GM18870 (cell line): ENCODE data around the gene PLVAP.
A peak's percentile ranks its signal among the peaks of the same experiment; 100 is the strongest.

Source experiments
- ATAC-seq: cut with Tn5 transposase; IDR thresholded peaks from one replicate; pipeline ENCODE4 v1.9.1; 2021; ENCODE audit warnings: moderate library complexity; ENCODE audit not compliant: unreplicated experiment

The PLVAP gene, protein sequence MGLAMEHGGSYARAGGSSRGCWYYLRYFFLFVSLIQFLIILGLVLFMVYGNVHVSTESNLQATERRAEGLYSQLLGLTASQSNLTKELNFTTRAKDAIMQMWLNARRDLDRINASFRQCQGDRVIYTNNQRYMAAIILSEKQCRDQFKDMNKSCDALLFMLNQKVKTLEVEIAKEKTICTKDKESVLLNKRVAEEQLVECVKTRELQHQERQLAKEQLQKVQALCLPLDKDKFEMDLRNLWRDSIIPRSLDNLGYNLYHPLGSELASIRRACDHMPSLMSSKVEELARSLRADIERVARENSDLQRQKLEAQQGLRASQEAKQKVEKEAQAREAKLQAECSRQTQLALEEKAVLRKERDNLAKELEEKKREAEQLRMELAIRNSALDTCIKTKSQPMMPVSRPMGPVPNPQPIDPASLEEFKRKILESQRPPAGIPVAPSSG

GRCh38 chr19:17376935-17377600 is at the start of gene PLVAP:
TSS of gene PLVAP (minus strand) at chr19:17377342. CDS start at chr19:17377288, 54 bp downstream.
- no peak for ATAC-seq

- no peak for ATAC-seq
Observed at GRCh38 chr19:17424743-17425365, 47.7 kb upstream of the PLVAP start.

GRCh38 chr19:17423429-17424208 is 46.5 kb upstream of the PLVAP start:
- no peak for ATAC-seq

DNA sequence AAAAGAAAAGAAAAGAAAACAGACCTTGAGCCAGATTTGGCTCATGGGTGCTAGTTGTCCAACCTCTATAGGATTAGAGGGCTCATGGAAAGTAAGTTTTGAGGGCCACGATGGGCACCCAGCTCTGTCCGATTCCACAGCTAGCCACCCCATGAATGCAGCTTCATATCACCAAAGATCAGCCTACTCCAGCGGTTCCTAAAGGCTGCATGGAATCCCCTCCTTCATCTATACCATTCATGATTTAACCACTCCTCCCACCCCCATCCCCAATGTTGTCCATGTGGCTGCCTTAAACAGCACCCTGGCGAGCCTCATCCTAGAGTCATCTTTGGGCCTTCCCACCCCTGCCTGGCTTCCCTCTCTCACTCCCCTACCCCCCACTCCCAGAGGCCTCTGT is 44.8 kb upstream of the PLVAP start:
- ATAC-seq, result no peak

GRCh38 chr19:17420475-17420924 is 43.4 kb upstream of the PLVAP start:
- ATAC-seq, result no peak

DNA sequence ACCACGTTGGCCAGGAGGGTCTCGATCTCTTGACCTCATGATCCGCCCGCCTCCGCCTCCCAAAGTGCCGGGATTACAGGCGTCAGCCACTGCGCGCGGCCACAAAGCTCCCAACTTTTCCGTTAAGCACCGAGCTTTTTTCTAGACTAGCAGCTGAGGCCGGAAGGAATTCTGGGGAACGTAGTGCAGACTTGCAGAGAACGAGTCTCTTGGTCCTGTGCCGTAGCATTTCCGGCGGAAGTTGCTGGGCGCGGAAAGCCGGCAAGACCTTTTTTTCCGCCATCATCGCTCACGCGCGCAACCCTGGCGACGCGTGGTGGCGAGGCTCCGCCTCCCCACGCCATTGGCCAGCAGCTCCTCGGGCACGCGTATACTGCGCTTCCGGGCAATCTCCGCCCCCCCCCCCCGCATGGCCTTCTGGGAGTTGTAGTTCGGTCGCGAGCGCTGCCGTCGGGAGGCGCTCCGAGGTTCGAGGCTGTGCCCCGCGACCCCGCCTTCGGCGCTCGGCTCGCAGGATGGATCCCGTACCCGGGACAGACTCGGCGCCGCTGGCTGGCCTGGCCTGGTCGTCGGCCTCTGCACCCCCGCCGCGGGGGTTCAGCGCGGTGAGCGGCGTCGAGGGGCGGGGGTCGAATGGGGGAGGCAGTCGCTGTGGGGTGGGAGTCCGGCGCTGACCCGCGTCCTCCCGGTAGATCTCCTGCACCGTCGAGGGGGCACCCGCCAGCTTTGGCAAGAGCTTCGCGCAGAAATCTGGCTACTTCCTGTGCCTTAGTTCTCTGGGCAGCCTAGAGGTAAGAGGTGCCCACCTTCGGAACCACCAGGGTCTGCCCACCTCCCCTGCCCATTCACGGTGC is 42.7 kb upstream of the PLVAP start, which contains the start of gene MVB12A:
MVB12A (plus strand) TSS at position 427 of the 854 bp plus-strand sequence; CDS start at position 516, 89 bp downstream.
- peak; percentile 79 for ATAC-seq

DNA sequence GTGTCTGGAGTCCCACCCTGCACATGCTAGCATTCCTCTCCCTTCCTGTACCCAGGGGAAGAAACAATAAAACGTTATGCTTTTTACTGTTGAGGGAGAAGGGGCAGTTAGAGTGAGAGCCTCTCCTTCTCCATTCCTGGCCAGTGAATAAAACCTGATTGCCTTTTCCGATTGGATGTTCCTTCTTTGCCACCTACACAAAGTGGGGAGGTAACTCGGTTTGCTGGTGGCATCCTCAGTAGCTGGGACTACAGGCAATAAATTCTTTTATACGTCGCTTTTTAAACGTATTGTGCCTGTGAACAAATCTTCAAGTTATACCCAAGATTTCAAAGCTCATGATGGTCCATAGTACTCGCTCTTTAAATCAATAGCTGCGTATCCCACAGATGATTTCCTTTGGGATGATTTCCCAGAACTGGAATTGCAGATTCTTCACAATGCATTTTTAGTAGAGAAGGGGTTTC is 42.0 kb upstream of the PLVAP start:
- ATAC-seq, result no peak

DNA sequence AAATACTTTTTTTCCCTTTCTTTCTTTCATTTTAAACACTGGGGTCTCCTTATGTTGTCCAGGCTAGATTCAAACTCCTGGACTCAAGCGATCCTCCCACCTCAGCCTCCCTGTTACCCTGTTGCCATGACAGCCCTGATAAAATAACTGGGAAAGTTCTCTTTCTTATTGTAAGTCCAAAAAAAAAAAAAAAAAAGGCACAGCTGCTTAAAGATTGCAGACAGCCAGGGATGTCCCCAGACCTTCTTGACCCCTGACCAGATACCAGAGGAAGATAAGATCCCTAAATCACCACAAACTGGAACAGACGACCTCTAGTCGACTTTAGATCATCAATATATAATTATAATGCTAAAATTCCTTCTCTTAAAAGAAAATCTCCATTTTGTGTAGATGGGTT is 41.6 kb upstream of the PLVAP start:
- ATAC-seq, result no peak

DNA sequence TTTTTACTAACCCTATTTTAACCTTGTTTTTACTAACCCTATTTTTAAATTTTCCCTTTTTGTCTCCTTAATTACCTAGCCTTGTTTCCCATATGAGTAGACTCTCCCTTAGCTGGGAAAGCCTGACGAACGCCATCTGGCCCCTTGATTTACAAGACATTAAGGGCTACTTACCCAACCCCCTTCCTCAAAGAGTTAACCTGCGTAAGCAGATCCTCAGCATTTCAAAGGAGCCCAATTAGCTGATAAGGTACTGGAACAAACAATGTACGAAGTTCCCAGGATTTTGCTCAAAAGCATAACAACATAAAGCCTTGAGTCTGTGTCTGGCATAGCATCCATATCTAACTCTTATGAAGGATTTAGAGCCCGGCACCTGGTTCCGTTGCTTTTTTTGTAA is 38.0 kb upstream of the PLVAP start:
- no peak for ATAC-seq

DNA sequence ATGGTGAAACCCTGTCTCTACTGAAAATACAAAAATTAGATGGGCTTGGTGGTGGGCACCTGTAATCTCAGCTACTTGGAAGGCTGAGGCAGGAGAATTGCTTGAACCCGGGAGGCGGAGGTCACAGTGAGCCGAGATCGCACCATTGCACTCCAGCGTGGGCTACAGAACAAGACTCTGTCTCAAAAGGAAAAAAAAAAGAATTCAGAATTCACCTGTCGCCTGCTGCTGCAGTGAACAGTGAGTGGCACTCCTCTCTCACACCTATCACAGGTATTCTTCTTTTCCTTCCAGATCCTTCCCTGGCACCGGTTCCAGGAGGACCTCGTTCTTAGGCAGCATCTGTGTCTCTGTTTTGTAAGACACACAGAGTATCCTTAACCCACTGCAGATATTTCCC is 37.0 kb upstream of the PLVAP start:
- ATAC-seq, result no peak

DNA sequence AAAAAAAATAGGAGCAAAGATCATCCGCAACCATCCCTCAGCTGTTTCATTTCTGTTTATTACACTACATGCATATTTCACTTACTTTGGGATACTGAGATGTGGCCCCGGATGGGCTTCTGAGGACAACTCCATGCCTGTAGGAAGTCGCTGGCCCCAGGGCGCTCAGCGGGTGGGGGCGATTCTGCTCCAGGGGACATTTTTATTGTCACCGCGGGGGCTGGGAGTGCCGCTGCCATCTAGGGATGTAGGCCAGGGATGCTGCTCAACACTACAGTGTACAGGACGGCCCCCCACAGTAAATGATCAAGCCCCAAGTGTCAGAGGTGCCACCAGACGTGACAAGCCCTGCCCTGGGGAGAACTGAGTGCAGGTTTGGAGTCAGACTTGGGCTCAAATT is 34.7 kb upstream of the PLVAP start:
- no peak for ATAC-seq

DNA sequence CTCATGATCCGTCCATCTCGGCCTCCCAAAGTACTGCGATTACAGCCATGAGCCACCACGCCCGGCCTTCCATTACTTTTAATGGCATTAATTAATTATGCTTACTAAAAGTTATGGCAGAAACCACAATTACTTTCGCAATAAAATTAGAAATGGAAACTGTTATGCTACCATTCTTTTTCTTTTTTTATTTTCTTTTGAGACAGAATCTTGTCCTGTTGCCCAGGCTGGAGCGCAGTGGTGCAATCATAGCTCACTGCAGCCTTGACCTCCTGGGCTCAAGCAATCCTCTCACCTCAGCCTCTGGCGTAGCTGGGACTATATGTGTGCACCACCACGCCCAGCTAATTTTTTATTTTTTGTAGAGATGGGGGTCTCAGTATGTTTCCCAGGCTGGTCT is 32.8 kb upstream of the PLVAP start:
- ATAC-seq, result no peak

DNA sequence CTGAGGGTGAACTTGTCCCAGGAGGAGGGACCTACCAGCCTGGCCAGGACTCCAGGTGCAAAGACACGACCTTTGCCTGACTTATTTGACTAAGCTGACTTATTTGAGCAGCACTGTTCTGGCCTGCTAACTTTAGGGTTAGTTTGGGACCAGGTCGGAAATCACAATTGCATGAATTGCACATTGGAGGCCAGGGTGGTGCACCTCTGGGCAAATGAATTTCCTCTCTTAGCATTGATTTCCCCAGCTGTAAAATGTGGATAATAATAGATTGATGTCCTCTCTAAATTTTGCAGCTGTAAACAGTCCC is 29.7 kb upstream of the PLVAP start:
- no peak for ATAC-seq

- ATAC-seq, result peak; percentile 19
Observed at GRCh38 chr19:17406046-17406886, 29.1 kb upstream of the PLVAP start.

DNA sequence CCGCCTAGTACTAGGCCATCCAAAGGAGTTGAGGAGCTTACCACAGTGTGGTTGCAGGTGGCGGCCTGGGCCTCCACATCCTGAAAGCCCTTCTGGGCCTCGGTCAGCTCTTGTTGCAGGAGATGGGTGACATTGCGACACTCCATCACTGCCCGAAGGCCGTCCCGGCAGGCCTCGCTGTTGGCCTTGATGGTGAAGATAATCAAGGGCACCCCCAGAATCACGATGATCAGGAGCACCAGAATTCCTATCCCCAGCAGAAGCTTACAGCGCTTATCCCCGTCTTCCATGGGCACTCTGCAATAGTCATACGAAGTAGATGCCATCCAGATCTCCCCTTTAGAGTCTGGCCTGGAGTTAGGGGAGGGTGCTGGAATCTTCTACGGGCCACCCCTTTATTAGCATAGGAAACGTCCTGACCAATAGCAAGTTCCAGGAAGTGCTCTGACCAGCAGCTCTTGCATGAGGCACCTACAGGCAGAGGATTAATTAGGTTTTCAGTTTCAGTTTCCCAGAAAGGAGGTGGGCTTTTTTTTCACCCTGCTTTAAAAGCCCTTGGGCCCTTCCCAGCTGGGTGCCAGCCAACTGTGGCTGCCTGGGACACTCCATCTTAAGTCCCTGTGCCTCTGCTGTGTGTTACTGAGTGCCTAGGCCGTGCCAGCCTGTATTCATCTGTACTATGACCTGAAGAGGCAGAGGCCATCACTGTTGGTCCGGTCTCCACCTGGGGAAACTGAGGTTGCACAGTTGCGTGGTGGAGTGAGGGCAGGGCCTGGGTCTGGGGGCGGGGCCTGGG is 28.3 kb upstream of the PLVAP start, which contains the start of gene BST2:
BST2 (minus strand) TSS at position 381 of the 796 bp plus-strand sequence; CDS start at position 326, 55 bp downstream.
- peak; percentile 72 for ATAC-seq

- ATAC-seq, result peak; percentile 20
Observed at GRCh38 chr19:17404621-17405249, 27.6 kb upstream of the PLVAP start.

DNA sequence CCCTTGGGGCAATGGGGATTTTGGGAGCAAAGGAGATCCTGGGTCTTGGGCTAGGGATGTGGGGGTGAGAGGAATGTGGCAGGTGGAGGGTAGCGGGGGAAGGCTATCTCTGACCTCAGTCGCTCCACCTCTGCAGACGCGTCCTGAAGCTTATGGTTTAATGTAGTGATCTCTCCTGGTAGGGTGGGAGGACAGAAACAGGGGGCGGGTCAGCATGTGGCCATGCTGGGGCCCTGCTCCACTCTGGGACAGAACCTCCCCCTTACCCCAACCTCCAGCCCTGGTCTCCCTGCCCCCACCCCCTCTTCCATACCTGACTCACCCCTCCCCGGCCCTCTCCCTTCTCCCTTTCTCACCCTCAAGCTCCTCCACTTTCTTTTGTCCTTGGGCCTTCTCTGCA is 26.9 kb upstream of the PLVAP start:
- ATAC-seq, result no peak
